ENCODE measurements around the gene FAM131A. TPM values are rescaled to one million over a fixed set of nuclear protein-coding genes. Genes with fewer than 3 reads are reported as not detected.

The FAM131A gene
- total and polyA plus RNA-seq, 9 of the 15 experiments (the other 6 are each of a cell fraction or from before 2014, with no cell fraction given), result 0.48 to 11.1 (median 4.3) TPM

DNA sequence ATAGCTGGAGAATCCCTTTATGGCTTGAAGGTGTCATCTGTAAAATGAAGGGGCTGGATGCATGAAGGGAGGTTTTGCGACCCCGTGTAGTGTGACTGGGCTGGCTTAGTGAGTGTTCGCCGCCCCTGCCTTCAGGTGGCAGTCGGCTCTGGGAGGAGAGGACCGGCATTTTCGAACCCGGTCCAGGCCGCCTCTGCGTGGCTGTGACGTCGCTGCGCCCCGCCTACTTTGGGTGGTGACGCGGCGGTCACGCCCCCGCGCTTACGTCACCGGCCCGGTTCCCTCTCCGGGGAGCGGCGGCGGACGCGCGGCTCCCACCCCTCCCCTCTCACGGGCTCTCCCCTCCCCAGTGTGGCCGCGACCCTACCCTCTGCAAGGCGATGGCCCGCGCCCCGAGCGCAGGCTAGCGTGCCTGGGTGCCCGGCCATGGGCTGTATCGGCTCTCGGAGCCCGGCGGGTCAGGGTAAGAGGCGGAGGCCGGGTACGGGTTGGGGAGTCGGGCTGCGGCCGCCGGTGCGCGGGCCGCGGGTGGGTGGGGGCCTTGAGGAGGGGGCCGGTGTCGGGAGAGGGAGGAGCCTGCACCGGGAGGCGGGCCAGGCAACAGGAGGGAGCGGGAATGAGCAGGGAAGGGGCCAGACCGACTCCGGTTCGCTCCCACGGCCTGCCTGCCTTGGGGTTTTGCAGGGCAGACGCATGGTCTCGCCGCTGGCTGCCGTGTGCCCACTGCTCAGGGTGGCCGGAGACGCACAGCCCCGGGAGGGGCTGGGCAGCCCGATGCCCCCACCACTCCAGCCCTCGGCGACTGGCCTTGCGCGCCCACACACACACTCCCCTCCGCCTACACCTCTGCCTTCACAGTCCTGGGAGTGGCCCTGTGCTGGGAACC, 1.5 kb upstream of the FAM131A start (continued):
- TF ChIP-seq, protein P1, sequence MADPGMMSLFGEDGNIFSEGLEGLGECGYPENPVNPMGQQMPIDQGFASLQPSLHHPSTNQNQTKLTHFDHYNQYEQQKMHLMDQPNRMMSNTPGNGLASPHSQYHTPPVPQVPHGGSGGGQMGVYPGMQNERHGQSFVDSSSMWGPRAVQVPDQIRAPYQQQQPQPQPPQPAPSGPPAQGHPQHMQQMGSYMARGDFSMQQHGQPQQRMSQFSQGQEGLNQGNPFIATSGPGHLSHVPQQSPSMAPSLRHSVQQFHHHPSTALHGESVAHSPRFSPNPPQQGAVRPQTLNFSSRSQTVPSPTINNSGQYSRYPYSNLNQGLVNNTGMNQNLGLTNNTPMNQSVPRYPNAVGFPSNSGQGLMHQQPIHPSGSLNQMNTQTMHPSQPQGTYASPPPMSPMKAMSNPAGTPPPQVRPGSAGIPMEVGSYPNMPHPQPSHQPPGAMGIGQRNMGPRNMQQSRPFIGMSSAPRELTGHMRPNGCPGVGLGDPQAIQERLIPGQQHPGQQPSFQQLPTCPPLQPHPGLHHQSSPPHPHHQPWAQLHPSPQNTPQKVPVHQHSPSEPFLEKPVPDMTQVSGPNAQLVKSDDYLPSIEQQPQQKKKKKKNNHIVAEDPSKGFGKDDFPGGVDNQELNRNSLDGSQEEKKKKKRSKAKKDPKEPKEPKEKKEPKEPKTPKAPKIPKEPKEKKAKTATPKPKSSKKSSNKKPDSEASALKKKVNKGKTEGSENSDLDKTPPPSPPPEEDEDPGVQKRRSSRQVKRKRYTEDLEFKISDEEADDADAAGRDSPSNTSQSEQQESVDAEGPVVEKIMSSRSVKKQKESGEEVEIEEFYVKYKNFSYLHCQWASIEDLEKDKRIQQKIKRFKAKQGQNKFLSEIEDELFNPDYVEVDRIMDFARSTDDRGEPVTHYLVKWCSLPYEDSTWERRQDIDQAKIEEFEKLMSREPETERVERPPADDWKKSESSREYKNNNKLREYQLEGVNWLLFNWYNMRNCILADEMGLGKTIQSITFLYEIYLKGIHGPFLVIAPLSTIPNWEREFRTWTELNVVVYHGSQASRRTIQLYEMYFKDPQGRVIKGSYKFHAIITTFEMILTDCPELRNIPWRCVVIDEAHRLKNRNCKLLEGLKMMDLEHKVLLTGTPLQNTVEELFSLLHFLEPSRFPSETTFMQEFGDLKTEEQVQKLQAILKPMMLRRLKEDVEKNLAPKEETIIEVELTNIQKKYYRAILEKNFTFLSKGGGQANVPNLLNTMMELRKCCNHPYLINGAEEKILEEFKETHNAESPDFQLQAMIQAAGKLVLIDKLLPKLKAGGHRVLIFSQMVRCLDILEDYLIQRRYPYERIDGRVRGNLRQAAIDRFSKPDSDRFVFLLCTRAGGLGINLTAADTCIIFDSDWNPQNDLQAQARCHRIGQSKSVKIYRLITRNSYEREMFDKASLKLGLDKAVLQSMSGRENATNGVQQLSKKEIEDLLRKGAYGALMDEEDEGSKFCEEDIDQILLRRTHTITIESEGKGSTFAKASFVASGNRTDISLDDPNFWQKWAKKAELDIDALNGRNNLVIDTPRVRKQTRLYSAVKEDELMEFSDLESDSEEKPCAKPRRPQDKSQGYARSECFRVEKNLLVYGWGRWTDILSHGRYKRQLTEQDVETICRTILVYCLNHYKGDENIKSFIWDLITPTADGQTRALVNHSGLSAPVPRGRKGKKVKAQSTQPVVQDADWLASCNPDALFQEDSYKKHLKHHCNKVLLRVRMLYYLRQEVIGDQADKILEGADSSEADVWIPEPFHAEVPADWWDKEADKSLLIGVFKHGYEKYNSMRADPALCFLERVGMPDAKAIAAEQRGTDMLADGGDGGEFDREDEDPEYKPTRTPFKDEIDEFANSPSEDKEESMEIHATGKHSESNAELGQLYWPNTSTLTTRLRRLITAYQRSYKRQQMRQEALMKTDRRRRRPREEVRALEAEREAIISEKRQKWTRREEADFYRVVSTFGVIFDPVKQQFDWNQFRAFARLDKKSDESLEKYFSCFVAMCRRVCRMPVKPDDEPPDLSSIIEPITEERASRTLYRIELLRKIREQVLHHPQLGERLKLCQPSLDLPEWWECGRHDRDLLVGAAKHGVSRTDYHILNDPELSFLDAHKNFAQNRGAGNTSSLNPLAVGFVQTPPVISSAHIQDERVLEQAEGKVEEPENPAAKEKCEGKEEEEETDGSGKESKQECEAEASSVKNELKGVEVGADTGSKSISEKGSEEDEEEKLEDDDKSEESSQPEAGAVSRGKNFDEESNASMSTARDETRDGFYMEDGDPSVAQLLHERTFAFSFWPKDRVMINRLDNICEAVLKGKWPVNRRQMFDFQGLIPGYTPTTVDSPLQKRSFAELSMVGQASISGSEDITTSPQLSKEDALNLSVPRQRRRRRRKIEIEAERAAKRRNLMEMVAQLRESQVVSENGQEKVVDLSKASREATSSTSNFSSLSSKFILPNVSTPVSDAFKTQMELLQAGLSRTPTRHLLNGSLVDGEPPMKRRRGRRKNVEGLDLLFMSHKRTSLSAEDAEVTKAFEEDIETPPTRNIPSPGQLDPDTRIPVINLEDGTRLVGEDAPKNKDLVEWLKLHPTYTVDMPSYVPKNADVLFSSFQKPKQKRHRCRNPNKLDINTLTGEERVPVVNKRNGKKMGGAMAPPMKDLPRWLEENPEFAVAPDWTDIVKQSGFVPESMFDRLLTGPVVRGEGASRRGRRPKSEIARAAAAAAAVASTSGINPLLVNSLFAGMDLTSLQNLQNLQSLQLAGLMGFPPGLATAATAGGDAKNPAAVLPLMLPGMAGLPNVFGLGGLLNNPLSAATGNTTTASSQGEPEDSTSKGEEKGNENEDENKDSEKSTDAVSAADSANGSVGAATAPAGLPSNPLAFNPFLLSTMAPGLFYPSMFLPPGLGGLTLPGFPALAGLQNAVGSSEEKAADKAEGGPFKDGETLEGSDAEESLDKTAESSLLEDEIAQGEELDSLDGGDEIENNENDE (IDR thresholded peaks at IDR 0.05; ENCODE audit: low read depth, low read length), result no peak
- no peak for TF ChIP-seq RFX7 (CRISPR knock-in tag; IDR thresholded peaks at IDR 0.05)
- TF ChIP-seq HIVEP1 (CRISPR knock-in tag; IDR thresholded peaks at IDR 0.05), result no peak
- no peak for TF ChIP-seq MYBL2 (IDR thresholded peaks at IDR 0.05; ENCODE audit: low read depth)
- TF ChIP-seq MYBL2 (CRISPR knock-in tag; IDR thresholded peaks at IDR 0.05; ENCODE audit: borderline replicate concordance), result no peak
- no peak for TF ChIP-seq BDP1 (IDR thresholded peaks at IDR 0.05; ENCODE audit: insufficient read depth, insufficient read length)
- no peak for TF ChIP-seq ZNF77 (CRISPR knock-in tag; IDR thresholded peaks at IDR 0.05)
- TF ChIP-seq XRCC4 (IDR thresholded peaks at IDR 0.05; ENCODE audit: extremely low read depth, insufficient read depth, insufficient read length), result no peak
- peak; percentile 96 for TF ChIP-seq ATF7 (IDR thresholded peaks at IDR 0.05)
- TF ChIP-seq, protein P2, sequence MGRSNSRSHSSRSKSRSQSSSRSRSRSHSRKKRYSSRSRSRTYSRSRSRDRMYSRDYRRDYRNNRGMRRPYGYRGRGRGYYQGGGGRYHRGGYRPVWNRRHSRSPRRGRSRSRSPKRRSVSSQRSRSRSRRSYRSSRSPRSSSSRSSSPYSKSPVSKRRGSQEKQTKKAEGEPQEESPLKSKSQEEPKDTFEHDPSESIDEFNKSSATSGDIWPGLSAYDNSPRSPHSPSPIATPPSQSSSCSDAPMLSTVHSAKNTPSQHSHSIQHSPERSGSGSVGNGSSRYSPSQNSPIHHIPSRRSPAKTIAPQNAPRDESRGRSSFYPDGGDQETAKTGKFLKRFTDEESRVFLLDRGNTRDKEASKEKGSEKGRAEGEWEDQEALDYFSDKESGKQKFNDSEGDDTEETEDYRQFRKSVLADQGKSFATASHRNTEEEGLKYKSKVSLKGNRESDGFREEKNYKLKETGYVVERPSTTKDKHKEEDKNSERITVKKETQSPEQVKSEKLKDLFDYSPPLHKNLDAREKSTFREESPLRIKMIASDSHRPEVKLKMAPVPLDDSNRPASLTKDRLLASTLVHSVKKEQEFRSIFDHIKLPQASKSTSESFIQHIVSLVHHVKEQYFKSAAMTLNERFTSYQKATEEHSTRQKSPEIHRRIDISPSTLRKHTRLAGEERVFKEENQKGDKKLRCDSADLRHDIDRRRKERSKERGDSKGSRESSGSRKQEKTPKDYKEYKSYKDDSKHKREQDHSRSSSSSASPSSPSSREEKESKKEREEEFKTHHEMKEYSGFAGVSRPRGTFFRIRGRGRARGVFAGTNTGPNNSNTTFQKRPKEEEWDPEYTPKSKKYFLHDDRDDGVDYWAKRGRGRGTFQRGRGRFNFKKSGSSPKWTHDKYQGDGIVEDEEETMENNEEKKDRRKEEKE (IDR thresholded peaks at IDR 0.05; ENCODE audit: borderline replicate concordance in 1 of 2, control insufficient read depth in 1 of 2, low read depth in 2 of 2, low read length in 1 of 2), result no peak
- TF ChIP-seq SMAD2 (IDR thresholded peaks at IDR 0.05; ENCODE audit: low read depth, low read length), result no peak
